GM12878 (cell line): ENCODE results near the gene ZNF800. TPM values are rescaled to one million over a fixed set of nuclear protein-coding genes. Genes with fewer than 3 reads are reported as not detected.

Experiments used
- CREB1 ChIP-seq: IDR thresholded peaks from 2 replicates; pipeline ENCODE4 v1.6.1; 2012; ENCODE audit warnings: low read depth, mild to moderate bottlenecking, inconsistent platforms
- FOXM1 ChIP-seq: IDR thresholded peaks from 2 replicates; pipeline ENCODE4 v1.6.1; 2012; ENCODE audit warnings: low read depth, mild to moderate bottlenecking, inconsistent platforms, low read length, moderate library complexity
- HDAC2 ChIP-seq: fragments of 200-600 bp; sonication (generic); IDR thresholded peaks from 2 replicates; pipeline ENCODE4 v1.6.1; 2017
- HDGF ChIP-seq: fragments of 450-650 bp; IDR thresholded peaks from 2 replicates; pipeline ENCODE4 v1.6.1; 2016; ENCODE audit warnings: antibody characterized with exemption
- KDM1A ChIP-seq: fragments of 200-600 bp; sonication (generic); IDR thresholded peaks from 2 replicates; pipeline ENCODE4 v1.6.1; 2016; ENCODE audit warnings: borderline replicate concordance
- NRF1 ChIP-seq: conservative IDR thresholded peaks from 2 replicates; pipeline ENCODE4 v1.6.1; 2011; ENCODE audit warnings: mild to moderate bottlenecking, low read depth, low read length, improper control_type of control experiment
- PAX5 ChIP-seq: IDR thresholded peaks from 2 replicates; pipeline ENCODE4 v1.6.1; 2011; ENCODE audit warnings: low read depth, low read length, borderline replicate concordance
- PAX8 ChIP-seq: fragments of 450-650 bp; IDR thresholded peaks from 2 replicates; pipeline ENCODE4 v1.6.1; 2017; ENCODE audit warnings: mild to moderate bottlenecking, moderate library complexity
- POU2F2 ChIP-seq: IDR thresholded peaks from 3 replicates; pipeline ENCODE4 v1.6.1; 2011; ENCODE audit warnings: low read depth, mild to moderate bottlenecking, low read length, borderline replicate concordance
- RB1 ChIP-seq: fragments of 450-650 bp; formaldehyde crosslinking; IDR thresholded peaks from 2 replicates; pipeline ENCODE4 v1.6.1; 2017; ENCODE audit warnings: mild to moderate bottlenecking, borderline replicate concordance
- RELA ChIP-seq: fragments of 450-650 bp; IDR thresholded peaks from 2 replicates; pipeline ENCODE4 v1.8.0; 2014; ENCODE audit warnings: borderline replicate concordance; ENCODE audit not compliant: partially characterized antibody
- RFX5 ChIP-seq: IDR thresholded peaks from 2 replicates; pipeline ENCODE4 v1.6.1; 2011; ENCODE audit warnings: low read depth, low read length, improper control_type of control experiment
- SREBF1 ChIP-seq: IDR thresholded peaks from 2 replicates; pipeline ENCODE4 v1.6.1; 2012; ENCODE audit warnings: mild to moderate bottlenecking, low read length
- SRF ChIP-seq, 2 experiments: IDR thresholded peaks; 2 replicates each; pipeline ENCODE4 v1.6.1; 2011; ENCODE audit warnings: low read depth in 2 of 2, low read length in 2 of 2, mild to moderate bottlenecking in 1 of 2, moderate library complexity in 1 of 2
- ZNF274 ChIP-seq: IDR thresholded peaks from one replicate; pipeline ENCODE4 v1.8.0; 2011; ENCODE audit not compliant: insufficient read length, insufficient read depth
- polyA plus RNA-seq, 11 experiments: library from polyadenylated mRNA; depleted of rRNA in 4 of 11; unstranded in 6 of 11; stranded (reverse) in 5 of 11; fragments of >200 nt; fragmentation: Nextera tagmentation in 4 of 11; fragmentation: Illumina TruSeq in 1 of 11; extraction: Ambion mirVana in 4 of 11; extraction: Trizol in 1 of 11; gene quantifications; 1 replicate in 1 of 11; 2 replicates in 10 of 11; pipeline versions ENCODE4 v1.2.1 to v1.2.3, GENCODE V29; 2011 to 2016; ENCODE audit warnings: inconsistent platforms in 2 of 11, missing spikeins in 2 of 11, low read depth in 1 of 11
- total RNA-seq, 4 experiments: library from RNA; depleted of rRNA in 3 of 4; stranded (reverse); fragments of >200 nt in 3 of 4; fragmentation: Illumina TruSeq in 1 of 4; extraction: Trizol in 1 of 4; gene quantifications; 2 replicates each; pipeline versions ENCODE4 v1.2.1 to v1.2.3, GENCODE V29; 2013 to 2021
- TF ChIP-seq, protein P1 (sequence below): fragments of 450-650 bp; IDR thresholded peaks from 2 replicates; pipeline ENCODE4 v1.6.1; 2018; ENCODE audit warnings: mild to moderate bottlenecking, low read depth, moderate library complexity; ENCODE audit not compliant: partially characterized antibody
- TF ChIP-seq, protein P2 (sequence below): fragments of 450-650 bp; IDR thresholded peaks from 2 replicates; pipeline ENCODE4 v1.6.1; 2017; ENCODE audit warnings: mild to moderate bottlenecking, low read depth, inconsistent platforms; ENCODE audit not compliant: poor library complexity, severe bottlenecking
- TF ChIP-seq, protein P3 (sequence below): fragments of 150-350 bp; IDR thresholded peaks from 2 replicates; pipeline ENCODE4 v1.6.1; 2016; ENCODE audit warnings: low read depth, low read length
- TF ChIP-seq, protein P4 (sequence below): fragments of 450-650 bp; IDR thresholded peaks from 2 replicates; pipeline ENCODE4 v1.6.1; 2017; ENCODE audit warnings: mild to moderate bottlenecking, moderate library complexity

ZNF800 gene
- total and polyA plus RNA-seq, 10 of the 15 experiments (the other 5 are each of a cell fraction or from before 2014, with no cell fraction given), result 6.8 to 33.9 (median 23.8) TPM

DNA sequence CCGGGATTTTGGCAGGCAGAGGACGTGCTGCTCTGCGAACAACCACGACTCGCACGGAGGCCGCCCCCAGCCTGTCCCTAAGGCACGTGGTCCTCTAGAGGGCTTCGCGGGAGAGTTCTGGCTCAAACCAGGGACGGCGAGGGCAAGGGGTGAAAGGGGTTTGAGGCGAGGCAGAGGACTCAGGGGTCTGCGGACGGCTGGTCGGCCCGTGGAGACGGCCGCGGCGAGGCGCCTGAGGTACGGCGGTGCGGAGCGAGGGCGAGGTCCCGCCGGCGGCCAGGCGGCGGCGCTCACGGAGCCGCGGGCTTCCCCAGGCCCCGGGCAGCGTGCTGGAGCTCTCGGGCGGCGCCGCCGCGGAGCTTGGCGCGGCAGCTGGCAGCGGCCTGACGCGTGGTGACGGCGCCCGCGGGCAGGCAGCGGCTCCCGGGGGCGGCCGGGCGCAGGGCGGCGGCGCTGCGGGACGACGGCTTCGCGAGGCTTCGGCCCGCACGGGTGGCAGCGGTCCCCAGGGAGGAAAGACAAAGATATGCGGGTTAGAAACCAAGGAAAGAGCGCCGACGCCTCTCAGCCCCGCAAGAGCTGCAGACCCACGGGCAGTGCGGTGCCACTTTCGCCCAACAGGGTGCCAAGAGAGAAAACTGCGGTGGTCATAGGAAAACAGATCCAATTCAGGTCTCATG, 44.8 kb downstream of the ZNF800 start (continued):
- TF ChIP-seq POU2F2, result no peak
- TF ChIP-seq, protein P1, sequence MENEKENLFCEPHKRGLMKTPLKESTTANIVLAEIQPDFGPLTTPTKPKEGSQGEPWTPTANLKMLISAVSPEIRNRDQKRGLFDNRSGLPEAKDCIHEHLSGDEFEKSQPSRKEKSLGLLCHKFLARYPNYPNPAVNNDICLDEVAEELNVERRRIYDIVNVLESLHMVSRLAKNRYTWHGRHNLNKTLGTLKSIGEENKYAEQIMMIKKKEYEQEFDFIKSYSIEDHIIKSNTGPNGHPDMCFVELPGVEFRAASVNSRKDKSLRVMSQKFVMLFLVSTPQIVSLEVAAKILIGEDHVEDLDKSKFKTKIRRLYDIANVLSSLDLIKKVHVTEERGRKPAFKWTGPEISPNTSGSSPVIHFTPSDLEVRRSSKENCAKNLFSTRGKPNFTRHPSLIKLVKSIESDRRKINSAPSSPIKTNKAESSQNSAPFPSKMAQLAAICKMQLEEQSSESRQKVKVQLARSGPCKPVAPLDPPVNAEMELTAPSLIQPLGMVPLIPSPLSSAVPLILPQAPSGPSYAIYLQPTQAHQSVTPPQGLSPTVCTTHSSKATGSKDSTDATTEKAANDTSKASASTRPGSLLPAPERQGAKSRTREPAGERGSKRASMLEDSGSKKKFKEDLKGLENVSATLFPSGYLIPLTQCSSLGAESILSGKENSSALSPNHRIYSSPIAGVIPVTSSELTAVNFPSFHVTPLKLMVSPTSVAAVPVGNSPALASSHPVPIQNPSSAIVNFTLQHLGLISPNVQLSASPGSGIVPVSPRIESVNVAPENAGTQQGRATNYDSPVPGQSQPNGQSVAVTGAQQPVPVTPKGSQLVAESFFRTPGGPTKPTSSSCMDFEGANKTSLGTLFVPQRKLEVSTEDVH, result no peak
- TF ChIP-seq SREBF1, result no peak
- no peak for TF ChIP-seq KDM1A
- no peak for TF ChIP-seq CREB1
- TF ChIP-seq PAX5, result no peak
- TF ChIP-seq, protein P2, sequence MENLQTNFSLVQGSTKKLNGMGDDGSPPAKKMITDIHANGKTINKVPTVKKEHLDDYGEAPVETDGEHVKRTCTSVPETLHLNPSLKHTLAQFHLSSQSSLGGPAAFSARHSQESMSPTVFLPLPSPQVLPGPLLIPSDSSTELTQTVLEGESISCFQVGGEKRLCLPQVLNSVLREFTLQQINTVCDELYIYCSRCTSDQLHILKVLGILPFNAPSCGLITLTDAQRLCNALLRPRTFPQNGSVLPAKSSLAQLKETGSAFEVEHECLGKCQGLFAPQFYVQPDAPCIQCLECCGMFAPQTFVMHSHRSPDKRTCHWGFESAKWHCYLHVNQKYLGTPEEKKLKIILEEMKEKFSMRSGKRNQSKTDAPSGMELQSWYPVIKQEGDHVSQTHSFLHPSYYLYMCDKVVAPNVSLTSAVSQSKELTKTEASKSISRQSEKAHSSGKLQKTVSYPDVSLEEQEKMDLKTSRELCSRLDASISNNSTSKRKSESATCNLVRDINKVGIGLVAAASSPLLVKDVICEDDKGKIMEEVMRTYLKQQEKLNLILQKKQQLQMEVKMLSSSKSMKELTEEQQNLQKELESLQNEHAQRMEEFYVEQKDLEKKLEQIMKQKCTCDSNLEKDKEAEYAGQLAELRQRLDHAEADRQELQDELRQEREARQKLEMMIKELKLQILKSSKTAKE, result no peak
- TF ChIP-seq NRF1, result no peak
- TF ChIP-seq PAX8, result no peak
- TF ChIP-seq RFX5, result no peak
- TF ChIP-seq RELA, result no peak
- TF ChIP-seq ZNF274, result no peak
- no peak for TF ChIP-seq SRF (IDR thresholded peaks at IDR 0.05; ENCODE audit: low read depth in 2 of 2, low read length in 2 of 2)
- TF ChIP-seq HDGF, result no peak
- TF ChIP-seq RB1, result no peak; the same call in 1 of the 2 replicates
- no peak for TF ChIP-seq HDAC2
- TF ChIP-seq, protein P3, sequence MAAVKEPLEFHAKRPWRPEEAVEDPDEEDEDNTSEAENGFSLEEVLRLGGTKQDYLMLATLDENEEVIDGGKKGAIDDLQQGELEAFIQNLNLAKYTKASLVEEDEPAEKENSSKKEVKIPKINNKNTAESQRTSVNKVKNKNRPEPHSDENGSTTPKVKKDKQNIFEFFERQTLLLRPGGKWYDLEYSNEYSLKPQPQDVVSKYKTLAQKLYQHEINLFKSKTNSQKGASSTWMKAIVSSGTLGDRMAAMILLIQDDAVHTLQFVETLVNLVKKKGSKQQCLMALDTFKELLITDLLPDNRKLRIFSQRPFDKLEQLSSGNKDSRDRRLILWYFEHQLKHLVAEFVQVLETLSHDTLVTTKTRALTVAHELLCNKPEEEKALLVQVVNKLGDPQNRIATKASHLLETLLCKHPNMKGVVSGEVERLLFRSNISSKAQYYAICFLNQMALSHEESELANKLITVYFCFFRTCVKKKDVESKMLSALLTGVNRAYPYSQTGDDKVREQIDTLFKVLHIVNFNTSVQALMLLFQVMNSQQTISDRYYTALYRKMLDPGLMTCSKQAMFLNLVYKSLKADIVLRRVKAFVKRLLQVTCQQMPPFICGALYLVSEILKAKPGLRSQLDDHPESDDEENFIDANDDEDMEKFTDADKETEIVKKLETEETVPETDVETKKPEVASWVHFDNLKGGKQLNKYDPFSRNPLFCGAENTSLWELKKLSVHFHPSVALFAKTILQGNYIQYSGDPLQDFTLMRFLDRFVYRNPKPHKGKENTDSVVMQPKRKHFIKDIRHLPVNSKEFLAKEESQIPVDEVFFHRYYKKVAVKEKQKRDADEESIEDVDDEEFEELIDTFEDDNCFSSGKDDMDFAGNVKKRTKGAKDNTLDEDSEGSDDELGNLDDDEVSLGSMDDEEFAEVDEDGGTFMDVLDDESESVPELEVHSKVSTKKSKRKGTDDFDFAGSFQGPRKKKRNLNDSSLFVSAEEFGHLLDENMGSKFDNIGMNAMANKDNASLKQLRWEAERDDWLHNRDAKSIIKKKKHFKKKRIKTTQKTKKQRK, result no peak
- TF ChIP-seq FOXM1, result no peak
- TF ChIP-seq, protein P4, sequence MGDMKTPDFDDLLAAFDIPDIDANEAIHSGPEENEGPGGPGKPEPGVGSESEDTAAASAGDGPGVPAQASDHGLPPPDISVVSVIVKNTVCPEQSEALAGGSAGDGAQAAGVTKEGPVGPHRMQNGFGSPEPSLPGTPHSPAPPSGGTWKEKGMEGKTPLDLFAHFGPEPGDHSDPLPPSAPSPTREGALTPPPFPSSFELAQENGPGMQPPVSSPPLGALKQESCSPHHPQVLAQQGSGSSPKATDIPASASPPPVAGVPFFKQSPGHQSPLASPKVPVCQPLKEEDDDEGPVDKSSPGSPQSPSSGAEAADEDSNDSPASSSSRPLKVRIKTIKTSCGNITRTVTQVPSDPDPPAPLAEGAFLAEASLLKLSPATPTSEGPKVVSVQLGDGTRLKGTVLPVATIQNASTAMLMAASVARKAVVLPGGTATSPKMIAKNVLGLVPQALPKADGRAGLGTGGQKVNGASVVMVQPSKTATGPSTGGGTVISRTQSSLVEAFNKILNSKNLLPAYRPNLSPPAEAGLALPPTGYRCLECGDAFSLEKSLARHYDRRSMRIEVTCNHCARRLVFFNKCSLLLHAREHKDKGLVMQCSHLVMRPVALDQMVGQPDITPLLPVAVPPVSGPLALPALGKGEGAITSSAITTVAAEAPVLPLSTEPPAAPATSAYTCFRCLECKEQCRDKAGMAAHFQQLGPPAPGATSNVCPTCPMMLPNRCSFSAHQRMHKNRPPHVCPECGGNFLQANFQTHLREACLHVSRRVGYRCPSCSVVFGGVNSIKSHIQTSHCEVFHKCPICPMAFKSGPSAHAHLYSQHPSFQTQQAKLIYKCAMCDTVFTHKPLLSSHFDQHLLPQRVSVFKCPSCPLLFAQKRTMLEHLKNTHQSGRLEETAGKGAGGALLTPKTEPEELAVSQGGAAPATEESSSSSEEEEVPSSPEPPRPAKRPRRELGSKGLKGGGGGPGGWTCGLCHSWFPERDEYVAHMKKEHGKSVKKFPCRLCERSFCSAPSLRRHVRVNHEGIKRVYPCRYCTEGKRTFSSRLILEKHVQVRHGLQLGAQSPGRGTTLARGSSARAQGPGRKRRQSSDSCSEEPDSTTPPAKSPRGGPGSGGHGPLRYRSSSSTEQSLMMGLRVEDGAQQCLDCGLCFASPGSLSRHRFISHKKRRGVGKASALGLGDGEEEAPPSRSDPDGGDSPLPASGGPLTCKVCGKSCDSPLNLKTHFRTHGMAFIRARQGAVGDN, result 0 out of 2 replicates have a peak, but pooled peaks have one; percentile 29
